ENCODE data around the gene HSPB6.
"Not testable (repeated sequence)": the region's sequence is repeated elsewhere in the genome, so short reads cannot be mapped to it uniquely, and the experiment has no call there.

The HSPB6 gene, protein sequence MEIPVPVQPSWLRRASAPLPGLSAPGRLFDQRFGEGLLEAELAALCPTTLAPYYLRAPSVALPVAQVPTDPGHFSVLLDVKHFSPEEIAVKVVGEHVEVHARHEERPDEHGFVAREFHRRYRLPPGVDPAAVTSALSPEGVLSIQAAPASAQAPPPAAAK

DNA sequence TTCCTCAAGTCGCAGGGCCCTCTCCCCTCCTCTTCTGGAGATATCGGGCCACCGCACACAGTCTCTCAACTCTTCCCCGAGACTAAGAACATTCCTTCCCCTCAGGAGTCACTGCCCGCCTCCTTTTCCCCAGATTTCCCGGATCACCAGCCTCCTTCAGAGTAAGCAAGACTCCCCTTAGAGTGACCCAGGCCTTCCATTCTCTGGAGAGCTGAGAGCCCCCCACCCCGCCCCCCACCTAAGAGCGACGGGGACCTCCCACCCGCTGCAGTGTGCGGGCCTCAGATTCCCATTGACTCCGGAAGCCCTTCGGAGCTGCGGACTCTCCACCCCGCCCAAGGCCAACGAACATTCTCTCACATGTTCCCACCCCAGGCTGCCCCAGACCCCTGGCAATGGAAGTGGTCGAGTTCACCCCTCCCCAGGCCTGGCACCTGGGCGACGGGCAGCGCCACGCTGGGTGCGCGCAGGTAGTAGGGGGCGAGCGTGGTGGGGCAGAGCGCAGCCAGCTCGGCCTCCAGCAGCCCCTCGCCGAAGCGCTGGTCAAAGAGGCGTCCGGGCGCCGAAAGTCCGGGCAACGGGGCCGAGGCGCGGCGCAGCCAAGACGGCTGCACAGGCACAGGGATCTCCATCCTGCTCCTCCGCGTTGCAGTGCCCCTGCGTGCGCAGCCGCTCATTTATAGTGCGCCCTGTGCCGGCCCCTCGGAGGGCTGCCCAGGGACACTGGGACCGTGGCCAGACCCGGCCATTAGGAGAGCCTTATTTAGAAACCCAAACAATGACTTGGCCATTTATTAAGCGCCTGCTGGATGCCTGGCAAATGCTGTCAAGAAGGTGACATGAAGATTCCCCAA is at the start of gene HSPB6:
HSPB6 (minus strand) TSS at position 653 of the 854 bp plus-strand sequence; CDS start at position 632, 21 bp downstream.
- DNase-seq, result peak; percentile 84

DNA sequence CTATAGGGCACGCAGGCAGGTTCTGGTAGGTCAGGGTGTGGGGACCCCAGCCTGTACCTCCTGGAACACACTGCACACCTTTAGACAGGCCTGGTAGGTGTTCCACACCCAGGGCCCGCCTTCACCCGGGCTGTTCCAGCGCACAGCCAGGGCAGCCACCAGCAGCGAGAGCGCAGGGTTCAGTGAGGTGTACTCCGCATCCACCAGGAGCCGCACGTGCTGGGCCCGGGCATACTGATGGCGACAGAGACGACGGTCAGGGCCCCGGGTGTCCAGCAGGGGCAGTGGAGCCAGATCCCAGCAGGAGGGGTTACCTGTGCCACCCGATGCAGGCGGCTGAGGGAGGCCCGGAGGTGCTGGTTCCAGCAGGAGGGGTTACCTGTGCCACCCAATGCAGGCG is 49.8 kb upstream of the HSPB6 start:
- no peak for DNase-seq

- no peak for DNase-seq
These were observed 48.8 kb upstream of the HSPB6 start for GRCh38 chr19:35805526-35806102.

DNA sequence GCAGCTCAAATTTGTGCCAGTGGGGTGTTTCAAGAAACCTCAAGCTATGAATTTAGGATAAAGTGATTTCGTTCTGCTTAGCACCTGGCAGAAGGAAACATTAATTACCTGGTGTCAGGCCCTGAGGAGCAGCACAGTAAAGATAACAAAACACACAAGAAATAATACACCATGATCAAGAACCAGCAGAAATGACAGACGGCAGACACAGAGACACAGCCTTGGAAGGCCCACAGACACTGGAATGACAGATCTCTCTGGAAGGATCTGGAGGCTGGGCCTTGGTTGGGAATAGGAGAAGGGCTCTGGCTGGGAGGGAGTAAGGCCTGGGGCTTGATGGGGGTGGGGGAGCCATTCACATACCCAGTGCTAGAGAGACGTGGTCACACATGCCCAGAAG is 45.0 kb upstream of the HSPB6 start:
- no peak for DNase-seq

DNA sequence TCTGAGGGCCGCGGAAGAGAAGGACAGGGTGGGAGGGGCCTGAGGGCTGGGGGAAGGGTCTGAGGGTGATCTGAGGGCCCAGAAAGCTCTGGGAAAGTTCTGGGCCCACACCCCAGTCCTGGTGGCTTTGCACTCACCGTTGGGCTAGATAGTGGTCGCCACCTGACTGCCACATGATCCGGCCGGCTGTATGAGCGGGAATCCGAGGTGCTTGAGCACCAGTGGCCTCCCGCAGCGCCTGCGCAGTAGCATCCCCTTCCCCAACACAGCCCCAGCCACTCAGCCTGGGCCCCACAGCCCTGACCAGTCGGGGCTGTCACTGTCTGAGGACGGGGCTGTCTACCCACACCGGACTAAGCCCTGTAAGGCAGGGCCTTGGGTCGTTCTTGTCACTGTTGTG is 40.8 kb upstream of the HSPB6 start:
- no peak for DNase-seq

DNA sequence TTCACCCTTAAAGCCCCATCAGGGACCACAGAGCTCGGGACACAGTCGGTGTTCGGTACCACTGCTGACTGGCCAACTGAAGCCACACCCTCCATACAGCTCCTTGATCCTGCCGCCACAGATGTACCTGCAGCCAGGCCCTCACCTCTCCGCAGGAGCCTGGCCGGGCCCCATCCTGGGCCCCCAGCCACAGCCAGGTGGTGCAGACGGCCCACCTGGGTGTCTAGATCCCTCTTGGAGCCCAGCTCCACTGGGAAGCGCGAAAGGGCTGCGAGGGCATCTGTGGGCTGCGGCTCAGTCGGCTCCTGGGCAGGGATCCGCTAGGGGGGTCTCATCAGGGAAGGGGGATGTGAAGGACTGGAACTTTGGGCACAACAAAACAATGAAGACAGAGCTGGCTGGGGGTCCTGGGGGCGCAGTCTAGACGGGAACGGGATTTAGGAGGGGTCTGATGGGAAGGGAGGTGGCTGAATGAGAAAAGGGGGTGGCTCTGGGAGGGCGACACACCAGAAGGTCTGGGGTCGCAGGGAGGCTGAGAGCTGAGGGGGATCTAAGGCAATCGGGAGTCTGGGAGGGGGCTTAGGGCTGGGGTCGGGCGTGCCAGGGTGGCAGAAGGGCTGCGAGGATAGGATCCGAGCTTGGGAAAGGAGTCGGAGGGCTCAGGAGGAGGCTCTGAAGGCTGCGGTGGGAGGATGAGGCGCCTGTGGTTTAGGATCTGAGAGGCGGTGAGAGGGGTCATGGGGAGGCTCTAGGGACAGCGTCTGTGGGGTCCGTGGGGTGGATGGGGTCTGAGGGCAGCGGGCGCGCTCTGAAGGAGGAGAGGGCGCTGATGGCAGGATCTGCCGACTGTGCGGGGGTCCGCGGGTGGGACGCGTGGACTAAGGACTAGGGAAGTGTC is 40.1 kb upstream of the HSPB6 start:
- no peak for DNase-seq

DNA sequence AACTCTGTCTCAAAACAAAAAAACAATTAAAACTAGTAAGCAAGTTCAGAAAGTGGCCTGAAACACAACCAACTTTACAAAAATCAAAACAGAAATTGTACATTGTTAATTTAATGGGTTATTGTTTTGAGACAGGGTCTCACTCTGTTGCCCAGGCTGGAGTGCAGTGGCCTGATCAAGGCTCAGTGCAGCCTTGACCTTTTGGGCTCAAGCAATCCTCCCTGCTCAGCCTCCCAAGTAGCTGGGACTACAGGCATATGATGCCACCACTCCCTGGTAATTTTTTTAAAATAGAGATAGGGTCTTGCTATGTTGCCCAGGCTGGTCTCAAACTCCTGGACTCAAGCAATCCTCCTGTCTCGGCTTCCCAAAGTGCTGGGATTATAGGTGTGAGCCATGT is 38.7 kb upstream of the HSPB6 start:
- DNase-seq, result not testable (repeated sequence)

DNA sequence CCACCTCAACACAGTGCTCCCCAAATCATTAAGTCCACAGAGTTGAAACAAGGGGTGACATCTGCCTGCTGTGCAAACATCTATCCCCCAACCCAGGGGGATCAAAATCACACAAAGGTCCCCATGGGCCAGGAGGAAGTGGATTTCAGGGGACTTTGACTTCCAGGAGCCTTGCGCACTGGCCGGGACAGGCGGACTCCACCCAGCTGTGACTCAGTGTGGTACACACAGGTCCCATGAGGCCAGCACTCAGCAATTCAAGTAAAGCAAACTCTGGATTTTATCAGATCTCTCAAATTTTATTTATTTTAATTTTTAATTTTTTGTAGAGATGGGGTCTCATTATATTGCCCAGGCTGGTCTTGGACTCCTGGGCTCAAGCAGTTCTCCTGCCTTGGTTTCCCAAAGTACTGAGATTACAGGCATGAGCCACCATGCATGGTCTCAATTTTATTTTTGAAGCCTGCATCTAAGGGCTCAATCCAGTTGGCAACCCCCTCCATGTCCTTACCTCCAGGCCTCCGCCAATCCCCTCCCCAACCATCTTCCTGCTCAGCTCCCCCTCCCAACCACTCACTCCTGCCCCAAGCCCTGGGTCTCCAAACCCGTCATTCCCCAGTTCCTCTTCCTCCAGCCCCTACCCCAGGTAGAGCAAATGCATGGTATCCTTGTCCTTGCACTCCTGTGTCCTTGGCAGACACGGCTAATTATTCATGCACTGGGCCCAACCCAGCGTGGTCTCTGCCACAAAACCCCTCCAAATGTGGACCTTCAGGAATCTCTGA is 36.7 kb upstream of the HSPB6 start:
- no peak for DNase-seq

DNA sequence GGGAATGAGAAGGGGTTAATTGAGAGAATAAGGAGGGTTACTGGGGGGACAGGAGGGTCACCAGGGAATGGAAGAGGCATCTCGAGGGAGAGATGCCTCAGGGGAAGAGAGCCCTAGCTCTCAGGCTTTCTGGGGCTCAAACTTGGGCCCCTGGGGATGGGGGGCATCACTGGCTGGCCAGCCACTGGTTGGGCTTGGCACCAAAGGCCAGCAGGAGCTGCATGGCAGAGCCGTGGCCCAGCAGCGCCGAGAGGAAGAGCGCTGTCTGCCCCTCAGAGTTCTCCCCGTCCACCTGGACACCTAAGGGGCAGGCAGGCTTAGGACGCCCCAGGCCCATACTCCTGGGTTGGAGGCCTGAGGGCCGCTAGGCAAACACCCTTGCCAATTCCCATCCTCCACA is 36.1 kb upstream of the HSPB6 start:
- DNase-seq, result no peak

- no peak for DNase-seq
These were observed 35.5 kb upstream of the HSPB6 start for GRCh38 chr19:35792312-35792711.

DNA sequence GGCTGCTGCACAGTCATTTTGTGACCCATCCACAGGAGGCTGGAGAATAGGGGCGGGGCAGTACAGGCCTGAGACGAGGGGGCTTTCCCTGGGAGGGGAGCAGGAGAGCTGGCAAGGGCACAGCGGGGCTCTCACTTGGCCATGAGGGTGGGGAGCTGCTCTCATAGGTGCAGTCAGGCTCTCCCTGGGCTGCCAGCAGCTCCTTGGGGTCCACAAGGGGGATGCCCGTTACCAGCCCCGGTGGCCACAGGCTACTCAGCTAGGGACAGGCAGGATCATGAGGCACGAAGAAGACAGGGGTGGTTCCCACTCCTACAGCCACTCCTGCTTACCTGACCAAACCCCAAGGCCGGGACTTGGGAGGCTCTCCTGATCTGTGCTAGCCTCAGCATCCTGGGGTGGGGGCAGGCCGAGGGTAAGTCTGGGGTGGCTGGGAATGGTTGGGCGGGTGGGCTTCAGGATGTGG is 35.0 kb upstream of the HSPB6 start:
- DNase-seq, result no peak

DNA sequence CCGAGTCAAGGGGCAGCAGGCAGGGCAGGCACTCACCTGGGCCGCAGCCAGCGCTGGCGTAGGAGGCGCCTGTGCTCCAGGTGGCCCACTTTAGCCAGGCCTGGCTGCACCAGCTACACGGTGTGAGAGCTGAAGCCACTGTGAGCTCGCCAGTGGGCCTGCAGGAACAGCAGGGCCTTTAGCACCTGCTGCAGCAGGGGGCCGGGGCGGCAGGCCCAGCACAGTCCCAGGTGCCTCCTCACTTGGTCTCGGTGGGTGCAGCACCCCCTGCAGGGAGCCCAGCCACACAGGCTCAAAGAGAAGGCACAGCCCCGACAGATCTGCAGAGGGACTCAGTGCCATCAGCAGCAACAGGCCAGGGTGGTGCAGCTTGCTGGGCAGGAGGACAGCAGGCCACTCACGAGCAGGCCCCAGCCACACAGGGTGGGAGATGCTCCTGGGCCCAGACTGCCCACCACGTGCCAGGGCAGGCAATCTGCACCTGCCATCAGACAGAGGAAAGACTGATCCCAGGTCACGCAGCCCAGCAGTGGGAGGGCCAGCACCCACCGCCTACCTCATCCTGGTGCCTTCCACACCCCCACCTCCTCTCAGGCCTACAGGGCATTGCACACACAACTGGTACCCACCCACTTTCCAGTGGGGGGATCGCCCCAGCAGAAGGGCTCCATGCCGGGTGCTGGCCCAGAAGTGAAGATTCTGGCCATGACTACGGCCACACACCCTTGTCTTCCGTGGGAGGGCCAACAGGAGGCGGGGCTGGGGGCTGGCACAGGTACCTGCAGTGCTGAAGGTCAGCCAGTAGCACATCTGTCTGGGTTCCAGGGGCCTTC is 34.4 kb upstream of the HSPB6 start:
- DNase-seq, result no peak

- DNase-seq, result no peak
These were observed 33.4 kb upstream of the HSPB6 start for GRCh38 chr19:35789978-35790944.

- no peak for DNase-seq
These were observed 32.6 kb upstream of the HSPB6 start for GRCh38 chr19:35789195-35789977.

DNA sequence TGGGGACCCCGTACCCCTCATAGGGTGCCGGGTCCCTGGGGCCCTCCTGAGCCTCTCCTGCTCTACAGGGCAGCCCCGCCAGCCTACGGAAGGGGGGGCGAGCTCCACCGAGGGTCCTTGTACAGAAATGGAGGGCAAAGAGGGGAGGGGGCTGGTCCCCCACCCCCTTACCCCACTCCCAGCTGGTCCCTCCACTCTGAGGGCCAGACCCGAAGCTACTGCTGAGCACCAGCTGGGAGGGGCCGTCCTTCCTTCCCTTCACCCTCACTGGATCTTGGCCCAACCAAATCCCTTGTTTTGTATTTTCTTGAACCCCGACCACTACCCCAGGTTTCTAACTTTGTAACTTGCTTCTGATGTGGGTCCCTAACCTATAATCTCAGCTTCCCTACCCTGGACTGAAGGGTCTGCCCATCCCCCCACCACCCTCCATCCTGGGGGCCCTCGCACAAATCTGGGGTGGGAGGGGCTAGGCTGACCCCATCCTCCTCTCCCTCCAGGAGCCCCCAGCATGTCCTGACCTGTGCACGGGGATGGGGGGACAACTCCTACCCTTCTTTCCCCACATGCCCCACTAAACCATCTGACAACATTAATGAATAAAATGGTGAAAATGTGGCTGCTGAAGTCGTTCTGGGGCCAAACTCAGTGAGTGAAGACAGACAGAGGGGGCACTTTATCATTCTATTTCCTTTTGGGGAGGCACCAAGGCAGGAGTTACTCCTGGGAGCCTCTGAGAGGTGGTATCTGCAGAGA is 31.6 kb upstream of the HSPB6 start:
- DNase-seq, result no peak

GRCh38 chr19:35787227-35787799 is 30.5 kb upstream of the HSPB6 start:
- DNase-seq, result no peak

GRCh38 chr19:35786299-35787160 is 29.7 kb upstream of the HSPB6 start:
- DNase-seq, result no peak
